ENCODE data around the gene ARSB. TPM values are rescaled to one million over a fixed set of nuclear protein-coding genes. Genes with fewer than 3 reads are reported as not detected.

ARSB gene
- total RNA-seq, 4 donors from 2014 or later, result 4.2 to 10.7 (median 7.3) TPM

GRCh38 chr5:78821536-78822021, 163.5 kb downstream of the ARSB start:
- H3K9me3 ChIP-seq, result no peaks in the 10 kb centered on the region
- H3K27ac ChIP-seq, result no peak overlapping the region
- TF ChIP-seq CTCF (IDR thresholded peaks at IDR 0.05), result no peak
- no peak for TF ChIP-seq POLR2A (IDR thresholded peaks at IDR 0.05)
- no peaks in the 10 kb centered on the region for H3K36me3 ChIP-seq
- H3K27me3 ChIP-seq, result no peaks in the 10 kb centered on the region
- no peaks in the 10 kb centered on the region for H3K4me1 ChIP-seq
- DNase-seq, result no peak
- H3K4me3 ChIP-seq, result no peak overlapping the region

GRCh38 chr5:78819707-78820106, 165.4 kb downstream of the ARSB start:
- Histone ChIP-seq H3K4me1 (no peaks in the 10 kb centered on the region), H3K9me3 (no peaks in the 10 kb centered on the region), H3K4me3 (no peak overlapping the region), H3K36me3 (no peaks in the 10 kb centered on the region), H3K27me3 (no peaks in the 10 kb centered on the region), H3K27ac (no peak overlapping the region)
- no peak for TF ChIP-seq CTCF (IDR thresholded peaks at IDR 0.05)
- no peak for TF ChIP-seq POLR2A (IDR thresholded peaks at IDR 0.05)
- DNase-seq, result no peak

- H3K4me1 ChIP-seq, result no peaks in the 10 kb centered on the region
- H3K36me3 ChIP-seq, result no peaks in the 10 kb centered on the region
- H3K27me3 ChIP-seq, result no peaks in the 10 kb centered on the region
- H3K4me3 ChIP-seq, result no peak overlapping the region
- H3K9me3 ChIP-seq, result no peaks in the 10 kb centered on the region
- TF ChIP-seq POLR2A (IDR thresholded peaks at IDR 0.05) (no peak), CTCF (IDR thresholded peaks at IDR 0.05) (no peak)
- DNase-seq, result no peak
- no peak overlapping the region for H3K27ac ChIP-seq
Measured at GRCh38 chr5:78819166-78819565, 165.9 kb downstream of the ARSB start.

GRCh38 chr5:78816143-78816765, 168.9 kb downstream of the ARSB start:
- no peak overlapping the region for H3K27ac ChIP-seq
- no peak for DNase-seq
- H3K4me1 ChIP-seq, result no peaks in the 10 kb centered on the region
- no peak overlapping the region for H3K4me3 ChIP-seq
- no peaks in the 10 kb centered on the region for H3K27me3 ChIP-seq
- H3K36me3 ChIP-seq, result no peaks in the 10 kb centered on the region
- no peaks in the 10 kb centered on the region for H3K9me3 ChIP-seq
- TF ChIP-seq CTCF (IDR thresholded peaks at IDR 0.05), result no peak
- no peak for TF ChIP-seq POLR2A (IDR thresholded peaks at IDR 0.05)

- no peak overlapping the region for H3K4me3 ChIP-seq
- H3K4me1 ChIP-seq, result no peaks in the 10 kb centered on the region
- H3K27ac ChIP-seq, result no peak overlapping the region
- no peaks in the 10 kb centered on the region for H3K9me3 ChIP-seq
- H3K27me3 ChIP-seq, result no peaks in the 10 kb centered on the region
- no peak for DNase-seq
- H3K36me3 ChIP-seq, result no peaks in the 10 kb centered on the region
- TF ChIP-seq CTCF (IDR thresholded peaks at IDR 0.05), result no peak
- TF ChIP-seq POLR2A (IDR thresholded peaks at IDR 0.05), result no peak
Measured at GRCh38 chr5:78813906-78814530, 171.1 kb downstream of the ARSB start.
